ENCODE data around the gene UBTD1.

GRCh38 chr10:97522071-97522470, 23.3 kb downstream of the UBTD1 start:
- TF ChIP-seq EP300 (IDR thresholded peaks at IDR 0.05) (no peak), POLR2A (IDR thresholded peaks at IDR 0.05) (no peak), CTCF (IDR thresholded peaks at IDR 0.05) (no peak)
